Testis (tissue), 3 donors: ENCODE measurements around the gene PRKX. TPM values are rescaled to one million over a fixed set of nuclear protein-coding genes. Genes with fewer than 3 reads are reported as not detected.
"Not testable (repeated sequence)": the region's sequence is repeated elsewhere in the genome, so short reads cannot be mapped to it uniquely, and the experiment has no call there.

Experiments used
- DNase-seq: peaks from one replicate; pipeline ENCODE4 v3.0.0-alpha.2; 2019
- H3K27ac ChIP-seq, 2 donors: fragments of 200-600 bp; sonication (generic); one replicate each; pipeline ENCODE4 v1.5.1; 2019
- H3K27me3 ChIP-seq: fragments of 200-600 bp; sonication (generic); one replicate; pipeline ENCODE4 v1.5.1; 2019
- H3K36me3 ChIP-seq: fragments of 200-600 bp; sonication (generic); one replicate; pipeline ENCODE4 v1.5.1; 2017; ENCODE audit warnings: low read depth; ENCODE audit errors: missing control alignments
- H3K4me1 ChIP-seq: fragments of 200-600 bp; sonication (generic); one replicate; pipeline ENCODE4 v1.5.1; 2019
- H3K4me3 ChIP-seq, 2 donors: fragments of 200-600 bp; sonication (generic); one replicate each; pipeline ENCODE4 v1.5.1; 2017 to 2019
- H3K9me3 ChIP-seq: fragments of 200-600 bp; sonication (generic); one replicate; pipeline ENCODE4 v1.5.1; 2017
- CTCF ChIP-seq, 3 experiments: fragments of 450-650 bp in 2 of 3; fragments of 200-600 bp in 1 of 3; sonication (generic) in 1 of 3; IDR thresholded peaks; one replicate each; pipeline ENCODE4 v1.5.1; 2016 to 2019; ENCODE audit warnings: antibody characterized with exemption in 3 of 3, mild to moderate bottlenecking in 2 of 3, moderate library complexity in 1 of 3
- POLR2A ChIP-seq: fragments of 450-650 bp; IDR thresholded peaks from one replicate; pipeline ENCODE4 v1.6.1; 2017; ENCODE audit warnings: antibody characterized with exemption, mild to moderate bottlenecking, moderate library complexity
- WGBS, 2 donors: methylation state at CpG; one replicate each; pipeline ENCODE4 v1.1.5; 2018; 5-methylcytosine and 5-hydroxymethylcytosine counted together
- intact Hi-C: fragments of 100-400 bp; cut with DNase I; formaldehyde crosslinking; loops from one replicate; pipeline ENCODE4 v1.15.1; 2023; ENCODE audit warnings: low total_unique reads
- polyA plus RNA-seq: library from polyadenylated mRNA; stranded (reverse); fragments of 350-450 nt; fragmentation: Illumina TruSeq; extraction: RNeasy Lipid Tissue Mini Kit (QIAGEN cat#74804); gene quantifications from one replicate; pipeline ENCODE4 v1.2.3, GENCODE V29; 2014; ENCODE audit warnings: low read depth, low replicate concordance; ENCODE audit not compliant: insufficient read depth
- total RNA-seq, 2 donors: library from RNA; depleted of rRNA; stranded (reverse); fragments of >200 nt; gene quantifications; one replicate each; pipeline ENCODE4 v1.2.3, GENCODE V29; 2016

Gene PRKX
- total and polyA plus RNA-seq, 3 donors from 2014 or later, result 19.2 to 40.1 (median 39.9) TPM

- 30 to 52% methylated on average over 9 of the region's 9 CpGs for WGBS, 2 donors
Measured at GRCh38 chrX:3728454-3728853, 15.0 kb upstream of the PRKX start.

GRCh38 chrX:3723460-3723859 lies 10.0 kb upstream of the PRKX start:
- H3K4me1 ChIP-seq, H3K4me3 ChIP-seq, H3K9me3 ChIP-seq, H3K27ac ChIP-seq, H3K27me3 ChIP-seq, intact Hi-C loops, H3K36me3 ChIP-seq, DNase-seq: not testable (repeated sequence)
- 83 to 89% methylated on average over 9 of the region's 9 CpGs for WGBS, 2 donors

More at GRCh38 chrX:3728454-3728853, 15.0 kb upstream of the PRKX start:
- peak overlapping the region in 1 of 2 donors; percentile 24 for H3K27ac ChIP-seq
- H3K27me3 ChIP-seq, result no peaks in the 10 kb centered on the region
- H3K9me3 ChIP-seq, result no peaks in the 10 kb centered on the region
- no peaks in the 10 kb centered on the region for H3K4me1 ChIP-seq
- no peak overlapping the region for H3K4me3 ChIP-seq
- no peak for TF ChIP-seq CTCF (IDR thresholded peaks at IDR 0.05)
- TF ChIP-seq POLR2A, result no peak
- peak; percentile 23 for DNase-seq
- intact Hi-C loops, result no loop called here
- H3K36me3 ChIP-seq, result no peaks in the 10 kb centered on the region

- Histone ChIP-seq H3K4me1 (no peaks in the 10 kb centered on the region), H3K9me3 (no peaks in the 10 kb centered on the region), H3K27me3 (no peaks in the 10 kb centered on the region), H3K27ac (no peak overlapping the region), H3K4me3 (no peak overlapping the region), H3K36me3 (no peaks in the 10 kb centered on the region)
- WGBS, 2 donors, result 45 to 76% methylated on average over 11 of the region's 11 CpGs
- TF ChIP-seq CTCF (IDR thresholded peaks at IDR 0.05) (no peak), POLR2A (no peak)
- intact Hi-C loops, result no loop called here
- DNase-seq, result no peak
Measured at GRCh38 chrX:3717742-3718420, 4.4 kb upstream of the PRKX start.

- WGBS, 2 donors, result 56 to 71% methylated on average over 2 to 3 of the region's 3 CpGs
- intact Hi-C loops, result no loop called here
Measured at GRCh38 chrX:3715921-3716320, 2.5 kb upstream of the PRKX start.

GRCh38 chrX:3714706-3715479 lies 1.4 kb upstream of the PRKX start:
- H3K9me3 ChIP-seq, H3K27ac ChIP-seq, H3K27me3 ChIP-seq, H3K4me1 ChIP-seq, DNase-seq, H3K36me3 ChIP-seq, H3K4me3 ChIP-seq, intact Hi-C loops: not testable (repeated sequence)
- WGBS, 2 donors, result 57% methylated on average over 17 of the region's 38 CpGs; no CpG with 5 or more reads in 1 of the 2 donors

More at GRCh38 chrX:3715921-3716320, 2.5 kb upstream of the PRKX start:
- no peak overlapping the region for H3K27ac ChIP-seq
- H3K36me3 ChIP-seq, result no peaks in the 10 kb centered on the region
- no peak overlapping the region for H3K4me3 ChIP-seq
- no peak for DNase-seq
- no peaks in the 10 kb centered on the region for H3K9me3 ChIP-seq
- TF ChIP-seq CTCF (IDR thresholded peaks at IDR 0.05) (no peak), POLR2A (no peak)
- H3K4me1 ChIP-seq, result no peaks in the 10 kb centered on the region
- H3K27me3 ChIP-seq, result no peaks in the 10 kb centered on the region
